GM23338 (cell line): ENCODE measurements around the gene ENTPD8. TPM values are rescaled to one million over a fixed set of nuclear protein-coding genes. Genes with fewer than 3 reads are reported as not detected.

Experiments used
- ATAC-seq: fragments of 200-7000 bp; cut with Tn5 transposase; 3 replicates; pipeline ENCODE4 v1.9.1; 2020
- DNase-seq: peaks from one replicate; pipeline ENCODE4 v3.0.0-alpha.2; 2015; ENCODE audit warnings: low spot score
- H2AFZ ChIP-seq: fragments of 200-600 bp; sonication (generic); 2 replicates; pipeline ENCODE4 v1.8.0; 2016; ENCODE audit warnings: antibody characterized with exemption, mild to moderate bottlenecking, moderate library complexity
- H3F3A ChIP-seq: fragments of 200-600 bp; sonication (generic); replicated peaks from 2 replicates; pipeline ENCODE4 v1.8.0; 2017; ENCODE audit warnings: antibody characterized with exemption, mixed run types, low read depth
- H3K27ac ChIP-seq: fragments of 200-600 bp; sonication (generic); 2 replicates; pipeline ENCODE4 v1.6.1; 2016; ENCODE audit warnings: low read depth
- H3K27me3 ChIP-seq: fragments of 200-600 bp; sonication (generic); 2 replicates; pipeline ENCODE4 v1.8.0; 2016; ENCODE audit warnings: mild to moderate bottlenecking, mixed run types, moderate library complexity; ENCODE audit not compliant: insufficient read depth
- H3K36me3 ChIP-seq: fragments of 200-600 bp; sonication (generic); 2 replicates; pipeline ENCODE4 v1.8.0; 2016; ENCODE audit warnings: mild to moderate bottlenecking; ENCODE audit not compliant: insufficient read depth
- H3K4me1 ChIP-seq: fragments of 200-600 bp; sonication (generic); 2 replicates; pipeline ENCODE4 v1.8.0; 2016; ENCODE audit warnings: mild to moderate bottlenecking, moderate library complexity; ENCODE audit not compliant: insufficient read depth
- H3K4me2 ChIP-seq: fragments of 200-600 bp; sonication (generic); 2 replicates; pipeline ENCODE4 v1.7.1; 2017; ENCODE audit warnings: mixed run types
- H3K4me3 ChIP-seq: fragments of 200-600 bp; sonication (generic); 2 replicates; pipeline ENCODE4 v1.6.1; 2016; ENCODE audit warnings: mixed run types
- H3K79me2 ChIP-seq: fragments of 200-600 bp; sonication (generic); replicated peaks from 2 replicates; pipeline ENCODE4 v1.8.0; 2017; ENCODE audit warnings: mild to moderate bottlenecking; ENCODE audit not compliant: insufficient read depth
- H3K9me2 ChIP-seq: fragments of 200-600 bp; sonication (generic); 2 replicates; pipeline ENCODE4 v1.8.0; 2017; ENCODE audit not compliant: insufficient read depth
- H4K20me1 ChIP-seq: fragments of 200-600 bp; sonication (generic); replicated peaks from 2 replicates; pipeline ENCODE4 v1.8.0; 2017; ENCODE audit warnings: mild to moderate bottlenecking; ENCODE audit not compliant: insufficient read depth
- H3K27ac Mint-ChIP-seq: 2 replicates; pipeline ENCODE4 v1.8.0; 2020; ENCODE audit warnings: inconsistent platforms, mild to moderate bottlenecking, moderate library complexity, mixed read lengths
- H3K27me3 Mint-ChIP-seq: 3 replicates; pipeline ENCODE4 v1.8.0; 2022; ENCODE audit warnings: low read depth, mild to moderate bottlenecking, moderate library complexity, mixed read lengths, inconsistent platforms; ENCODE audit not compliant: insufficient read depth, poor library complexity
- H3K36me3 Mint-ChIP-seq: 3 replicates; pipeline ENCODE4 v1.8.0; 2021; ENCODE audit warnings: low read depth, mild to moderate bottlenecking, inconsistent platforms, moderate library complexity, mixed read lengths
- H3K4me1 Mint-ChIP-seq: 3 replicates; pipeline ENCODE4 v1.8.0; 2020; ENCODE audit warnings: mild to moderate bottlenecking, inconsistent platforms, mixed read lengths
- H3K4me3 Mint-ChIP-seq: 3 replicates; pipeline ENCODE4 v1.8.0; 2021; ENCODE audit warnings: moderate library complexity, mild to moderate bottlenecking, inconsistent platforms, mixed read lengths
- H3K9me3 Mint-ChIP-seq: 3 replicates; pipeline ENCODE4 v1.8.0; 2020; ENCODE audit warnings: moderate library complexity, mild to moderate bottlenecking, inconsistent platforms, mixed read lengths
- CREB1 ChIP-seq: fragments of 250-450 bp; sonication (Bioruptor Pico); IDR thresholded peaks from 2 replicates; pipeline ENCODE4 v1.5.0; 2020; ENCODE audit warnings: low read depth, mild to moderate bottlenecking, moderate library complexity
- CTCF ChIP-seq, 2 experiments: fragments of 200-600 bp in 1 of 2; sonication (generic) in 1 of 2; conservative IDR thresholded peaks; 2 replicates each; pipeline versions ENCODE4 v1.5.1 to v1.6.1; 2016 to 2017; ENCODE audit warnings: antibody characterized with exemption in 2 of 2, low read depth in 2 of 2, mild to moderate bottlenecking in 2 of 2, moderate library complexity in 1 of 2
- ETS1 ChIP-seq: IDR thresholded peaks from 2 replicates; pipeline ENCODE4 v1.6.1; 2016; ENCODE audit warnings: antibody characterized with exemption
- EZH2 ChIP-seq: fragments of 200-600 bp; sonication (generic); IDR thresholded peaks from one replicate; pipeline ENCODE4 v1.8.0; 2017; ENCODE audit warnings: antibody characterized with exemption, mild to moderate bottlenecking, low read depth; ENCODE audit not compliant: unreplicated experiment
- EZH2phosphoT487 ChIP-seq: fragments of 200-600 bp; sonication (generic); IDR thresholded peaks from one replicate; pipeline ENCODE4 v1.8.1; 2018; ENCODE audit warnings: antibody characterized with exemption; ENCODE audit not compliant: unreplicated experiment
- JUNB ChIP-seq: IDR thresholded peaks from one replicate; pipeline ENCODE4 v1.6.1; 2016; ENCODE audit warnings: antibody characterized with exemption; ENCODE audit not compliant: unreplicated experiment
- POLR2AphosphoS5 ChIP-seq: IDR thresholded peaks from 2 replicates; pipeline ENCODE4 v1.6.1; 2016; ENCODE audit warnings: antibody characterized with exemption, low read depth
- REST ChIP-seq: IDR thresholded peaks from one replicate; pipeline ENCODE4 v1.6.1; 2018; ENCODE audit warnings: antibody characterized with exemption; ENCODE audit not compliant: unreplicated experiment
- ZNF114 ChIP-seq: fragments of 250-450 bp; sonication (Bioruptor Pico); IDR thresholded peaks from 2 replicates; pipeline ENCODE4 v1.5.0; 2020; ENCODE audit warnings: mild to moderate bottlenecking, moderate library complexity
- ZNF331 ChIP-seq: fragments of 250-450 bp; sonication (Bioruptor Pico); IDR thresholded peaks from 2 replicates; pipeline ENCODE4 v1.5.0; 2020; ENCODE audit warnings: low read depth, mild to moderate bottlenecking, moderate library complexity
- polyA plus RNA-seq: library from polyadenylated mRNA; unstranded; fragments of >200 nt; fragmentation: Nextera tagmentation; extraction: Ambion mirVana; gene quantifications from 2 replicates; pipeline ENCODE4 v1.2.1, GENCODE V29; 2016
- total RNA-seq: library from RNA; depleted of rRNA; stranded (reverse); fragments of >200 nt; shearing (Covaris generic); gene quantifications from 2 replicates; pipeline ENCODE4 v1.2.3, GENCODE V29; 2014

ENTPD8 gene
- total and polyA plus RNA-seq, 2 experiments from 2014 or later: 0.42 to 0.89 TPM

- H3K9me3 Mint-ChIP-seq: peaks cover 22% of the 10 kb centered on the region
- no peaks in the 10 kb centered on the region for H3K79me2 ChIP-seq
- H3K4me1 ChIP-seq: no peaks in the 10 kb centered on the region
- no peak for TF ChIP-seq CREB1 (CRISPR knock-in tag)
- TF ChIP-seq REST: no peak
- no peak for TF ChIP-seq ETS1
- no peak for TF ChIP-seq EZH2phosphoT487
- TF ChIP-seq POLR2AphosphoS5: no peak
- TF ChIP-seq JUNB: no peak
- no peak for TF ChIP-seq CTCF (conservative IDR thresholded peaks at IDR 0.05; ENCODE audit: low read depth in 2 of 2)
- no peak for DNase-seq
- no peak overlapping the region for H3K27ac ChIP-seq
- H3K4me2 ChIP-seq: no peak overlapping the region
- peaks cover 4% of the 10 kb centered on the region for H3K27me3 Mint-ChIP-seq
- H3K36me3 Mint-ChIP-seq: peaks cover 19% of the 10 kb centered on the region
- no peak overlapping the region for H3K27ac Mint-ChIP-seq
- ATAC-seq: peak; percentile 24; the same call in 2 of the 3 replicates
- H3K36me3 ChIP-seq: no peaks in the 10 kb centered on the region
- H3K9me2 ChIP-seq: no peaks in the 10 kb centered on the region
- H3K27me3 ChIP-seq: no peaks in the 10 kb centered on the region
- H4K20me1 ChIP-seq: no peaks in the 10 kb centered on the region
- H3F3A ChIP-seq: no peaks in the 10 kb centered on the region
- no peak overlapping the region for H2AFZ ChIP-seq
- H3K4me1 Mint-ChIP-seq: no peaks in the 10 kb centered on the region; the same call in 2 of the 3 replicates
- no peak overlapping the region for H3K4me3 Mint-ChIP-seq
- no peak overlapping the region for H3K4me3 ChIP-seq
Measured at GRCh38 chr9:137395666-137396010, 45.5 kb downstream of the ENTPD8 start.

DNA sequence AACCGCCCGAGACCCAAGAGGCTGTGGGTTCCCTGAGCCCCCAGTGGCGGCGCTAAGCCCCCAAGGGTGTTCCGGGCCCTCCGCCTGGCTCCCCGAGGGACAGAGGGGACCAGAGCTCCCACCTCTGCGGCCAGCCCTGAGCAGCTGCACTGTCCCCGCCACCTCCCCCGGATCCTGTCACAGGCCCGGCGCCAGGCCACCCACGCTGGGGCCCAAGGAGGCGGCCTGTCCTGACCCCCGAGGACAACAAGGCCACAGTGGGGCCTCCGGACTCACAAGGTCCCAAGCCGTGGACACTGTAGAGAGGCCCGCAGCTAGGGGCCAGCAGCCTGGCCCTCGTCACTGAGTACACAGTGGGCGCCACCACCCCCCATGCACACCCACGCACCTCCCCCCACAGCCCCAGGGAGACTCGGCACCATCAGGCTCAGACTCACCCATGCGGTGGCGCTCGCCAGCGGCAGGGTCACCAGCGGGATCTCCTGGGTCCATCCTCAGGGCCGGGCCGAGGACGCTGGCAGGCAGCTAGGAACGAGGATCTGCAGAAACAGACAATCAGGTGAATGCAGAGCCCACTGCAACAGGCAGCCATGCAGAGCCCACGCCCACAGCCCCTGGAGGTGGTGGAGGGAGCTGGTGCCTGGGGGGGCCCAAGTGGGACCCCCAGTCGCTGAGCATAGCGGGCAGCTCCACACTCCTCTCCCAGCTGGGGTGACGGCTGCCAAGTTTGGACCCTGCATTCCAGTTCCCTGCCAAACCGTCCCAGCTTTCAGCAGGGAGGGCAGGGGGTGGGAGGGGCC is 46.1 kb downstream of the ENTPD8 start:
- no peaks in the 10 kb centered on the region for H3K27me3 ChIP-seq
- H3K9me3 Mint-ChIP-seq: peaks cover 17% of the 10 kb centered on the region
- no peak overlapping the region for H3K27ac ChIP-seq
- no peak overlapping the region for H3K4me2 ChIP-seq
- H3K79me2 ChIP-seq: no peaks in the 10 kb centered on the region
- DNase-seq: no peak
- peaks cover 13% of the 10 kb centered on the region for H3K36me3 Mint-ChIP-seq
- H3K4me1 Mint-ChIP-seq: no peaks in the 10 kb centered on the region; the same call in 2 of the 3 replicates
- H3K27me3 Mint-ChIP-seq: peaks cover 4% of the 10 kb centered on the region
- H3K4me3 Mint-ChIP-seq: no peak overlapping the region
- no peak for ATAC-seq
- no peaks in the 10 kb centered on the region for H3K9me2 ChIP-seq
- H4K20me1 ChIP-seq: no peaks in the 10 kb centered on the region
- no peak overlapping the region for H2AFZ ChIP-seq
- H3F3A ChIP-seq: no peaks in the 10 kb centered on the region
- H3K36me3 ChIP-seq: no peaks in the 10 kb centered on the region
- no peak overlapping the region for H3K27ac Mint-ChIP-seq
- no peak overlapping the region for H3K4me3 ChIP-seq
- H3K4me1 ChIP-seq: no peaks in the 10 kb centered on the region
- TF ChIP-seq EZH2 (no peak), POLR2AphosphoS5 (no peak), ZNF114 (no peak), ETS1 (no peak), ZNF331 (CRISPR knock-in tag) (no peak)
